GM12878 (cell line): ENCODE results near the gene GCC2. TPM values are rescaled to one million over a fixed set of nuclear protein-coding genes. Genes with fewer than 3 reads are reported as not detected.

Experiments used
- ATAC-seq: fragments of 200-7000 bp; cut with Tn5 transposase; 3 replicates; pipeline ENCODE4 v1.9.1; 2020; ENCODE audit warnings: mild to moderate bottlenecking, moderate library complexity
- BruUV-seq: library from RNA; stranded (reverse); fragments of 400-500 nt; replicated peaks from 2 replicates; lab custom pipeline; 2021; lab: Mats Ljungman, UMichigan
- CTCF ChIA-PET: fragments of 300-600 bp; sonication (Branson Sonifier 250); formaldehyde crosslinking; extraction: SDS; loops from one replicate; lab custom pipeline; 2021; ENCODE audit warnings: inconsistent platforms; lab: Yijun Ruan, JAX
- POLR2A ChIA-PET: fragments of 350-600 bp; formaldehyde crosslinking; extraction: SDS; loops from one replicate; lab custom pipeline; 2021; ENCODE audit warnings: inconsistent platforms; lab: Charles Lee
- RAD21 ChIA-PET: fragments of 300-600 bp; sonication (Branson Sonifier 250); formaldehyde crosslinking; loops from one replicate; lab custom pipeline; 2023; ENCODE audit warnings: antibody characterized with exemption; ENCODE audit not compliant: unreplicated experiment; lab: Charles Lee
- SMC1A ChIA-PET: fragments of 300-600 bp; sonication (Branson Sonifier 250); formaldehyde crosslinking; loops from one replicate; lab custom pipeline; 2023; ENCODE audit not compliant: unreplicated experiment, uncharacterized antibody; lab: Charles Lee
- DNase-seq: peaks from one replicate; pipeline ENCODE4 v3.0.0-alpha.2; 2011; ENCODE audit warnings: low read depth, low spot score
- FAIRE-seq: peaks from 3 replicates; lab custom pipeline; 2011; peaks lifted over from hg19 to GRCh38; lab: Jason Lieb, UNC
- H2AFZ ChIP-seq: 2 replicates; pipeline ENCODE4 v1.6.0; 2011; ENCODE audit warnings: low read depth, low read length, control low read depth; ENCODE audit not compliant: control insufficient read depth
- H3K27ac ChIP-seq: 2 replicates; pipeline ENCODE4 v1.5.1; 2011; ENCODE audit warnings: control low read depth; ENCODE audit not compliant: control insufficient read depth, insufficient read depth
- H3K27me3 ChIP-seq, 2 experiments: replicated peaks in 1 of 2; 2 replicates each; pipeline versions ENCODE4 v1.6.0 to v1.6.1; 2011; ENCODE audit warnings: low read length in 1 of 2; ENCODE audit not compliant: control insufficient read depth in 2 of 2, insufficient read depth in 2 of 2
- H3K36me3 ChIP-seq, 2 experiments: 2 replicates each; pipeline ENCODE4 v1.5.1; 2011; ENCODE audit warnings: low read length in 1 of 2; ENCODE audit not compliant: control insufficient read depth in 2 of 2, insufficient read depth in 2 of 2
- H3K4me1 ChIP-seq: 2 replicates; pipeline ENCODE4 v1.6.1; 2011; ENCODE audit warnings: mild to moderate bottlenecking, low read length, moderate library complexity, mixed read lengths; ENCODE audit not compliant: control insufficient read depth, insufficient read depth
- H3K4me2 ChIP-seq: 2 replicates; pipeline ENCODE4 v1.6.0; 2011; ENCODE audit warnings: control low read depth; ENCODE audit not compliant: control insufficient read depth, insufficient read depth
- H3K4me3 ChIP-seq: fragments of 200-600 bp; sonication (generic); 2 replicates; pipeline ENCODE4 v1.5.1; 2016
- H3K79me2 ChIP-seq: 2 replicates; pipeline ENCODE4 v1.6.0; 2011; ENCODE audit warnings: low read length; ENCODE audit not compliant: control insufficient read depth, insufficient read depth
- H3K9ac ChIP-seq: 2 replicates; pipeline ENCODE4 v1.8.0; 2011; ENCODE audit warnings: low read length, control low read depth, mixed read lengths; ENCODE audit not compliant: control insufficient read depth, insufficient read depth
- H3K9me3 ChIP-seq: replicated peaks from 3 replicates; pipeline ENCODE4 v1.5.1; 2011; ENCODE audit warnings: mild to moderate bottlenecking, low read length; ENCODE audit not compliant: control insufficient read depth, insufficient read depth
- H4K20me1 ChIP-seq: 2 replicates; pipeline ENCODE4 v1.6.0; 2011; ENCODE audit not compliant: control insufficient read depth, insufficient read depth
- CBFB ChIP-seq: IDR thresholded peaks from 2 replicates; pipeline ENCODE4 v1.6.1; 2016; ENCODE audit warnings: antibody characterized with exemption, low read depth
- MLLT1 ChIP-seq: fragments of 450-650 bp; IDR thresholded peaks from 2 replicates; pipeline ENCODE4 v1.6.1; 2016; ENCODE audit warnings: mild to moderate bottlenecking
- MYB ChIP-seq: fragments of 150-350 bp; IDR thresholded peaks from 2 replicates; pipeline ENCODE4 v1.6.1; 2014; ENCODE audit warnings: mild to moderate bottlenecking, low read depth, low read length, borderline replicate concordance
- NFYB ChIP-seq: IDR thresholded peaks from 2 replicates; pipeline ENCODE4 v1.6.1; 2011; ENCODE audit warnings: low read depth, mild to moderate bottlenecking, low read length, improper control_type of control experiment, moderate library complexity; ENCODE audit not compliant: insufficient read depth
- ZNF207 ChIP-seq: fragments of 450-650 bp; IDR thresholded peaks from 2 replicates; pipeline ENCODE4 v1.6.1; 2014; ENCODE audit warnings: antibody characterized with exemption, mild to moderate bottlenecking, borderline replicate concordance
- ZZZ3 ChIP-seq: IDR thresholded peaks from 2 replicates; pipeline ENCODE4 v1.6.1; 2011; ENCODE audit warnings: low read depth; ENCODE audit not compliant: control insufficient read depth, insufficient read length
- WGBS: methylation state at CpG from one replicate; pipeline ENCODE4 v1.1.6; 2016; ENCODE audit warnings: low lambda C conversion rate; ENCODE audit not compliant: insufficient replicate concordance, insufficient coverage; ENCODE audit errors: missing lambda C conversion rate; 5-methylcytosine and 5-hydroxymethylcytosine counted together
- in situ Hi-C: fragments of 300-500 bp; cut with MboI; formaldehyde crosslinking; loops from 9 replicates; pipeline ENCODE4 v1.14.3; 2018; ENCODE audit warnings: mixed read lengths
- intact Hi-C: fragments of 100-400 bp; cut with micrococcal nuclease; formaldehyde crosslinking; loops from one replicate; pipeline ENCODE4 v1.14.2; 2022; ENCODE audit not compliant: unreplicated experiment
- polyA plus RNA-seq, 11 experiments: library from polyadenylated mRNA; depleted of rRNA in 4 of 11; unstranded in 6 of 11; stranded (reverse) in 5 of 11; fragments of >200 nt; fragmentation: Nextera tagmentation in 4 of 11; fragmentation: Illumina TruSeq in 1 of 11; extraction: Ambion mirVana in 4 of 11; extraction: Trizol in 1 of 11; gene quantifications; 1 replicate in 1 of 11; 2 replicates in 10 of 11; pipeline versions ENCODE4 v1.2.1 to v1.2.3, GENCODE V29; 2011 to 2016; ENCODE audit warnings: inconsistent platforms in 2 of 11, missing spikeins in 2 of 11, low read depth in 1 of 11
- total RNA-seq, 4 experiments: library from RNA; depleted of rRNA in 3 of 4; stranded (reverse); fragments of >200 nt in 3 of 4; fragmentation: Illumina TruSeq in 1 of 4; extraction: Trizol in 1 of 4; gene quantifications; 2 replicates each; pipeline versions ENCODE4 v1.2.1 to v1.2.3, GENCODE V29; 2013 to 2021

GCC2 gene
- total and polyA plus RNA-seq, 10 of the 15 experiments (the other 5 are each of a cell fraction or from before 2014, with no cell fraction given): 11.8 to 35.5 (median 25.4) TPM

GRCh38 chr2:108531674-108532055 is 82.7 kb downstream of the GCC2 start:
- no peak overlapping the region for H2AFZ ChIP-seq
- 94% methylated on average over 4 of the region's 5 CpGs for WGBS
- no peaks in the 10 kb centered on the region for H4K20me1 ChIP-seq
- no peaks in the 10 kb centered on the region for H3K9me3 ChIP-seq
- H3K27ac ChIP-seq: no peak overlapping the region
- CTCF ChIA-PET: interaction anchor here (0.7 to 1.2 kb wide), 3 partner anchors 46 to 79 kb away, joined by 3 to 4 read pairs (median 3); no protein-coding TSS in a partner anchor
- RAD21 ChIA-PET: interaction anchor here (0.9 to 1.5 kb wide), 3 partner anchors 33 to 53 kb away, joined by 3 to 6 read pairs (median 4); no protein-coding TSS in a partner anchor
- H3K4me3 ChIP-seq: no peak overlapping the region
- no peaks in the 10 kb centered on the region for H3K4me1 ChIP-seq
- peaks cover 25% of the 10 kb centered on the region for H3K79me2 ChIP-seq
- POLR2A ChIA-PET: interaction anchor here (0.7 to 3.0 kb wide), 6 partner anchors 34 to 86 kb away, joined by 4 to 18 read pairs (median 6); no protein-coding TSS in a partner anchor
- H3K4me2 ChIP-seq: peak overlapping the region; percentile 75; the same call in 1 of the 2 replicates
- FAIRE-seq (no peak), ATAC-seq (no peak), DNase-seq (no peak)
- H3K36me3 ChIP-seq: no peaks in the 10 kb centered on the region
- in situ Hi-C loops (no loop called here), intact Hi-C loops (loop anchor here (5.0 kb wide), 2 partner anchors 69 to 106 kb away; no protein-coding TSS in a partner anchor)
- BruUV-seq: no TSS peak
- SMC1A ChIA-PET: interaction anchor here (1.0 to 9.0 kb wide), 3 partner anchors 34 to 82 kb away, joined by 3 to 214 read pairs (median 6); no protein-coding TSS in a partner anchor
- no peak overlapping the region for H3K9ac ChIP-seq
- TF ChIP-seq ZZZ3 (no peak), CBFB (no peak), MYB (no peak), ZNF207 (no peak), NFYB (no peak), MLLT1 (0 out of 2 replicates have a peak, but pooled peaks have one; percentile 2)
- no peaks in the 10 kb centered on the region for H3K27me3 ChIP-seq
